GM12872 (cell line): ENCODE measurements around the gene CCDC33.

Experiments used
- TF ChIP-seq, protein P1 (sequence below): IDR thresholded peaks from 3 replicates; pipeline ENCODE4 v1.5.1; 2011; ENCODE audit warnings: low read depth, mild to moderate bottlenecking, low read length, moderate library complexity; ENCODE audit not compliant: insufficient read depth

The CCDC33 gene

DNA sequence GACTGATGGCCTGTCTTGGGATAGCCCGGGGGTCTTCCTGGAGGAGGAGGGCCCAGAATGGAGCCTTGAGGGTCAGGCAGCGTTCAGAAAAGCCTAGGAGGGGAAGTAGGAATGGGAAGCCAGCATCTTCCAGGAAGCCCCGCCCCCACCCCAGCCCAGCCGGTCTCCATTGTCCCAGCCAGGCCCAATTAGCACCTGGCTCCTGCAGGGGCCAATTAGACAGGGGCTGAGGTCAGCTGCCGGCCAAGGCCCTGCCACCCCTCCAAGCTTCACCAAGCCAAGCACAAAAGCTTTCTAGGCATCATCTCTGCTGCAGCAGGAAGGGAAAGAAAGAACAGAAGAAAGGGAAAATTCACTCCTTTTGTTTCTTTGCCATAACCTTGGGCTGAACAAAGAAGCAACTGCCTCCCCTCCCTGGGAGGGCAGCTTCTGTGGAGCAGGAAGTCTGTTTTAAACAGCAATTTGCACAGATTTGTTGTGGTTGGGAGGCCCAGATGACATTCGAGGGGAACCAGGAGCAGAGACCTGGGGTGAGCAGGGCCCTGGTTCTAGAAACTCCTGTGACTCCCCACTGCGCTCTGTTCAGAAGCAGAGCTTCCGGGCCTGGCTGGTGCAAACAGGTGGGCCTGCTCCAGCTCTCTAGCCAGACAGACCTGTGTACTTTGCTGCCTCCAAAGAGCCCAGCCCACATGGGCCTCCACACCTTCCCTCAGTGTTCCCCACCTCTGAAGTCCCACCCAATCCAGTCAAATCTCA is 83.6 kb downstream of the CCDC33 start:
- TF ChIP-seq, protein P1, sequence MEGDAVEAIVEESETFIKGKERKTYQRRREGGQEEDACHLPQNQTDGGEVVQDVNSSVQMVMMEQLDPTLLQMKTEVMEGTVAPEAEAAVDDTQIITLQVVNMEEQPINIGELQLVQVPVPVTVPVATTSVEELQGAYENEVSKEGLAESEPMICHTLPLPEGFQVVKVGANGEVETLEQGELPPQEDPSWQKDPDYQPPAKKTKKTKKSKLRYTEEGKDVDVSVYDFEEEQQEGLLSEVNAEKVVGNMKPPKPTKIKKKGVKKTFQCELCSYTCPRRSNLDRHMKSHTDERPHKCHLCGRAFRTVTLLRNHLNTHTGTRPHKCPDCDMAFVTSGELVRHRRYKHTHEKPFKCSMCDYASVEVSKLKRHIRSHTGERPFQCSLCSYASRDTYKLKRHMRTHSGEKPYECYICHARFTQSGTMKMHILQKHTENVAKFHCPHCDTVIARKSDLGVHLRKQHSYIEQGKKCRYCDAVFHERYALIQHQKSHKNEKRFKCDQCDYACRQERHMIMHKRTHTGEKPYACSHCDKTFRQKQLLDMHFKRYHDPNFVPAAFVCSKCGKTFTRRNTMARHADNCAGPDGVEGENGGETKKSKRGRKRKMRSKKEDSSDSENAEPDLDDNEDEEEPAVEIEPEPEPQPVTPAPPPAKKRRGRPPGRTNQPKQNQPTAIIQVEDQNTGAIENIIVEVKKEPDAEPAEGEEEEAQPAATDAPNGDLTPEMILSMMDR, result no peak

DNA sequence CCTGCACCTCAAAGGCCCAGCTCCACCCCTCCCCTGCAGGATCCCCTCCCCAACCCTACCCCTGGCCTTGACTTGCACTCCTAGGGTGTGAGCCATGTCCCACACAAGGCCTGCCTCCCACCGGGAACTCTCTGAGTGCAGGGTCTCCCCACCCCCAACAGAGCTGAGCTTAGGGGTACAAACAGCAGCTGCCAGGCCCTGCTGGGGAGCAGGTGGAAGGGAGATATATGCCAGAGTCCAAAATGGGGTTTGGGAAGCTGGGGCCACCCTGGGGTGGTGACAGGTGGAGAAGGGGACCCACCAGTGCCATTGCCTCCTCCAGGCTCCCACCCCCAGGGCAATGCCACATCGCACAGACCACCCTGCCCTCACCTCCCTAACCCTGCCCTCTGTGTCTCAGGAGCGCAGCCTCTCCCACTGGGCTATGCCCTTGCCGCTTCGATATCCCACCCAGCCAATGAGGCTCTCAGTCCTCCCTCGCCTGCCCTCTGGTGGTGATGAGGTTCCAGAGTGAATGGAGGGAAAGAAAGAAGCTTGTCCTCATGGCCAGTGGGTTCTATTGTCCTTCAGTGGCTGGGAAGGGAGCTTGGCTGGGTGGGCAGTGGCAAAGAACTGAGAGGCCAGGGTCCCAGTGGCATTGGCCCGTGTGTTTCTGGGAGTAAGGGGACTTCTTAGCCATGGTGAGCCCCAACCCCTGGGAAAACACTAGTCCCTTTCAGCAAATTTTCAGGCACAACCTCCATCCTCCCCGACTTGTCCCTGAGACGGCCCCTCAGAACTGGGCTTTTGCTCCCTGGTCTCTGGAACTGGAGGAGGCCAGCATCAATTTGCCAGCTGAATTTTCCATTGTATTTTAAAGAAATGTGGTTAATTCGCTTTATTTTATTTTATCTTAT is 84.5 kb downstream of the CCDC33 start:
- TF ChIP-seq, protein P1, result peak; percentile 75

DNA sequence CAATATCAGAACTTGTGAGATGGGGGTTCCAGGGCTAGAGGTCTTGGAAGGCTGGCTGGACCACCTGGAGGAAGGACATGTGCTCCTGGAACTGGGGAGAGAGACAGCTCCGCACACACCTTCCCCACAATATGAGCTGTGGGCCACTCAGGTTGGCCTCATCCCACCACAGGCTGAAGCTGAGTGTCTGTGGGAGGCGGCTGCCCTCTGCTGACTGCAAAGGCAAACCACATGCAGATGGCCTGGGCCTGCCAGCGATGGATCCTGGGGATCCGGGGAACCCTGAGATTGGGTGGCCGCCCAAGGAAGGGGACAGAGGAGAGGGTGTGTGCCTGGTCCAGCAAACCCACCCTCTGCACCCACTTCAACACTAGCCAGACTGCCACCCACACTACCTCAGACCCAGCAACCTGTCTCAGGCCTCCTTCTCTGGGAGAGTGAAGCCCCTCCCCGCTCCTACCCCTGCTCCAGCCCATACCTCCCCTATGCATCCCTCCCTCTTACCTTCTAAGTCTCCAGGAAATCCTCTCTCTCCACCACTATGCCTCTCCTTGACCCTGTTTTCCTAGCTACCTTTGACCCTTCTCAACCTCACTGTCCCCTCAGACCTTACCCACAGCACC is 86.5 kb downstream of the CCDC33 start:
- TF ChIP-seq, protein P1, result peak; percentile 96

DNA sequence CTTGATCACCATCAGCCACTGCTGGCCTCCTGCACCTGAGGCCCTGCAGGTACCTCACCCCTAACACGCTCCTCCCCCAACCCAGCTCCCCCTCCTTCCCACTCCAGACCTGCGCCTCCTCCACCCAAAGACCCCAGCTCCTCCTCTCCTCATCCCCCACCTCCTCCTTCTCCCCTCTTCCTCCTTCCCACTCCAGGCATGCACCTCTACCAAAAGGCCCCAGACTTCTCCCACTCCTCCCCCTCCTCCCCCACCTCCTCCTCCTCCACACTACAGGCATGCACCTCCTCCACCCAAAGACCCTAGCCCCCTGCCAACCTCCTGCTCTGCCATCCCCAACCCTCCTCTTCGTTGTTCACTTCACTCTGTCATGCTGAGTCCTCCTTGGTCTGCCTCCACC is 88.6 kb downstream of the CCDC33 start:
- TF ChIP-seq, protein P1, result no peak

DNA sequence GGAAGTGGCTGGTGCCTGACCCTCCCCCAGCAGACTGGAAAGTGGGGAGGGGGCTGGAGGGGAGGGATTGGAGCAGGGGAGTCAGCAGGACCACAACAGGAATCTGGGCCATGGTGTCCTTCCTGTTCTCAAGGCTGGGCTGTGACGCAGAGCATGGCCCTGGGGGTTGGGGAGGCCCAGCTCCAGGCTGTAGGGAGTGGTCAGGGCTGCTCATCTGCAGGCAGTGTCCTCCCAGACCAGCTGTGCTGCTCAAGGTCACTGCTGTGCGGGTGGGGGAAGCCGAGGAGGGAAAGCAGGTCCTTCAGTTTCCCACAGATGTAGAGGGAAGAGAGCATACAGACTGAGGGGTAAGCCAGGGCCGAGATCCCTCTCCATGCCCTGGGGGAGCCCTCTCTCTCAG is 90.6 kb downstream of the CCDC33 start:
- TF ChIP-seq, protein P1, result no peak

DNA sequence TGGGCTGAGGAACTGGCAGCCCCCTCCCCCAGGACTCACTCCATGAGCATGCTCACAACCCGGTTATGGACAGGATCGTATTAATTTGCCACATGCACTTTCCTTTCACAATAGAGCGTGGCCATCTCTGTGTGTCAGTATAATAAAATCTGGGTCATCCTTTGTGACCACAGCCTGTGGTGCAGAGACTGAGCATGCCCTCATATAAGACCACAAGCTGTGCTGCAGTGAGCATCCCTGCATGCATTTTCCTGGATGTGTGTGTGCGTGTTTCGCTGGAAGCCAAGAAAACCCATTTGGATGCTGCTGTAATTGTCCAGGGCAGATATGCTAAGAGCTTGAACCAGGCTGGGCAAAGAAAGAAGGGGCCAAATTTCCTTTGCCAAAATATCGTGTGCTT is 91.6 kb downstream of the CCDC33 start:
- TF ChIP-seq, protein P1, result no peak
